GM12874 (cell line): ENCODE measurements around the gene SULT1E1.

Source experiments
- CTCF ChIP-seq: IDR thresholded peaks from 2 replicates; pipeline ENCODE4 v1.5.1; 2011; ENCODE audit warnings: low read depth, mild to moderate bottlenecking, control low read depth, low read length, moderate library complexity; ENCODE audit not compliant: insufficient read depth

The SULT1E1 gene

GRCh38 chr4:69831646-69832325 lies 28.2 kb downstream of the SULT1E1 start:
- TF ChIP-seq CTCF, result no peak

- TF ChIP-seq CTCF, result no peak
Measured at GRCh38 chr4:69831270-69831627, 28.7 kb downstream of the SULT1E1 start.

- 0 out of 2 replicates have a peak, but pooled peaks have one; percentile 7 for TF ChIP-seq CTCF
Measured at GRCh38 chr4:69830560-69831269, 29.2 kb downstream of the SULT1E1 start.

- no peak for TF ChIP-seq CTCF
Measured at GRCh38 chr4:69830192-69830559, 29.8 kb downstream of the SULT1E1 start.

- no peak for TF ChIP-seq CTCF
Measured at GRCh38 chr4:69829678-69830077, 30.3 kb downstream of the SULT1E1 start.

- no peak for TF ChIP-seq CTCF
Measured at GRCh38 chr4:69828828-69829227, 31.1 kb downstream of the SULT1E1 start.

GRCh38 chr4:69823481-69824186 lies 36.3 kb downstream of the SULT1E1 start:
- peak; percentile 58 for TF ChIP-seq CTCF
